GM10248 (cell line): ENCODE data around the gene KIAA1217.

Source experiments
- CTCF ChIA-PET: fragments of 300-600 bp; sonication (Branson Sonifier 250); formaldehyde crosslinking; extraction: SDS; loops from one replicate; lab custom pipeline; 2021; ENCODE audit warnings: antibody characterized with exemption; lab: Yijun Ruan, JAX
- POLR2A ChIA-PET: fragments of 350-650 bp; sonication (Branson Sonifier 250); formaldehyde crosslinking; extraction: SDS; loops from one replicate; lab custom pipeline; 2020; ENCODE audit warnings: antibody characterized with exemption; lab: Yijun Ruan, JAX
- DNase-seq: peaks from one replicate; pipeline ENCODE4 v3.0.0; 2012; ENCODE audit errors: extremely low spot score
- CTCF ChIP-seq: IDR thresholded peaks from 2 replicates; pipeline ENCODE4 v1.5.1; 2012; ENCODE audit warnings: mild to moderate bottlenecking, low read depth; ENCODE audit errors: extremely low read depth, missing control alignments, control extremely low read depth

The KIAA1217 gene

GRCh38 chr10:24247841-24248240 lies 38.9 kb downstream of the KIAA1217 start:
- DNase-seq: no peak
- ChIA-PET CTCF (no interaction called here), POLR2A (interaction anchor here (0.7 kb wide), 1 partner anchor 9 kb away, joined by 5 read pairs; no protein-coding TSS in a partner anchor)
- TF ChIP-seq CTCF: no peak

- ChIA-PET CTCF (no interaction called here), POLR2A (no interaction called here)
- no peak for DNase-seq
- no peak for TF ChIP-seq CTCF
Measured at GRCh38 chr10:24249829-24250415, 41.0 kb downstream of the KIAA1217 start.

GRCh38 chr10:24251547-24251946 lies 42.6 kb downstream of the KIAA1217 start:
- CTCF ChIA-PET: interaction anchor here (0.9 to 1.8 kb wide), 3 partner anchors 10 to 15 kb away, joined by 3 to 6 read pairs (median 3); no protein-coding TSS in a partner anchor
- no peak for DNase-seq
- no peak for TF ChIP-seq CTCF
- POLR2A ChIA-PET: interaction anchor here (0.6 to 0.7 kb wide), 2 partner anchors 40 to 108 kb away, joined by 3 to 5 read pairs; no protein-coding TSS in a partner anchor

GRCh38 chr10:24254180-24254579 lies 45.2 kb downstream of the KIAA1217 start:
- ChIA-PET POLR2A (no interaction called here), CTCF (interaction anchor here (0.8 to 1.0 kb wide), 2 partner anchors 19 to 58 kb away, joined by 3 to 4 read pairs; no protein-coding TSS in a partner anchor)
- no peak for DNase-seq
- no peak for TF ChIP-seq CTCF

- TF ChIP-seq CTCF: no peak
- no peak for DNase-seq
- CTCF ChIA-PET: interaction anchor here (1.0 kb wide), 1 partner anchor 20 kb away, joined by 4 read pairs; no protein-coding TSS in a partner anchor
Measured at GRCh38 chr10:24255115-24255880, 46.4 kb downstream of the KIAA1217 start.

GRCh38 chr10:24255881-24256311 lies 47.0 kb downstream of the KIAA1217 start:
- ChIA-PET CTCF (no interaction called here), POLR2A (interaction anchor here (0.6 kb wide), 1 partner anchor 820 kb away, joined by 3 read pairs; no protein-coding TSS in a partner anchor)
- TF ChIP-seq CTCF: no peak
- no peak for DNase-seq

More at GRCh38 chr10:24255115-24255880, 46.4 kb downstream of the KIAA1217 start:
- POLR2A ChIA-PET: interaction anchor here (0.6 kb wide), 1 partner anchor 820 kb away, joined by 3 read pairs; no protein-coding TSS in a partner anchor
